Ectodermal cell (in vitro differentiated cells): ENCODE data around the gene CCDC124.

ENCODE experiments used
- H3K27ac ChIP-seq: 2 replicates; pipeline ENCODE4 v1.7.0; 2013; ENCODE audit warnings: mild to moderate bottlenecking, low read depth, low read length; ENCODE audit not compliant: insufficient read depth, poor library complexity, severe bottlenecking
- H3K27me3 ChIP-seq: 2 replicates; pipeline ENCODE4 v1.7.0; 2013; ENCODE audit warnings: mild to moderate bottlenecking, low read length; ENCODE audit not compliant: insufficient read depth, control insufficient read depth, poor library complexity, severe bottlenecking
- H3K36me3 ChIP-seq: one replicate; pipeline ENCODE4 v1.7.0; 2013; ENCODE audit warnings: low read length; ENCODE audit not compliant: control insufficient read depth, insufficient read depth
- H3K4me1 ChIP-seq: one replicate; pipeline ENCODE4 v1.7.0; 2013; ENCODE audit warnings: low read length; ENCODE audit not compliant: control insufficient read depth, insufficient read depth
- H3K4me3 ChIP-seq: 2 replicates; pipeline ENCODE4 v1.7.0; 2013; ENCODE audit warnings: low read depth, low read length, control low read depth; ENCODE audit not compliant: insufficient read depth
- H3K9me3 ChIP-seq: 2 replicates; pipeline ENCODE4 v1.7.0; 2013; ENCODE audit warnings: mild to moderate bottlenecking, low read length, moderate library complexity; ENCODE audit not compliant: control insufficient read depth
- WGBS, 2 experiments: methylation state at CpG; one replicate each; pipeline ENCODE4 v1.1.7; 2013; ENCODE audit warnings: missing lambda C conversion rate in 2 of 2; 5-methylcytosine and 5-hydroxymethylcytosine counted together

The CCDC124 gene

GRCh38 chr19:17953869-17954268, 21.1 kb downstream of the CCDC124 start:
- 76 to 88% methylated on average over 4 of the region's 4 CpGs for WGBS, 2 experiments

GRCh38 chr19:17954401-17954800, 21.6 kb downstream of the CCDC124 start:
- Histone ChIP-seq H3K27ac (no peak overlapping the region), H3K4me1 (peaks cover 32% of the 10 kb centered on the region), H3K36me3 (no peaks in the 10 kb centered on the region), H3K4me3 (no peak overlapping the region), H3K27me3 (peaks cover 52% of the 10 kb centered on the region), H3K9me3 (no peaks in the 10 kb centered on the region)
- WGBS, 2 experiments: 87 to 93% methylated on average over 7 of the region's 7 CpGs

More at GRCh38 chr19:17953869-17954268, 21.1 kb downstream of the CCDC124 start:
- Histone ChIP-seq H3K9me3 (no peaks in the 10 kb centered on the region), H3K27ac (no peak overlapping the region), H3K27me3 (peaks cover 57% of the 10 kb centered on the region), H3K4me1 (peaks cover 38% of the 10 kb centered on the region), H3K36me3 (no peaks in the 10 kb centered on the region), H3K4me3 (no peak overlapping the region)

- peaks cover 8% of the 10 kb centered on the region for H3K4me1 ChIP-seq
- no peak overlapping the region for H3K27ac ChIP-seq
- no peaks in the 10 kb centered on the region for H3K36me3 ChIP-seq
- 92 to 94% methylated on average over 3 of the region's 3 CpGs for WGBS, 2 experiments
- H3K9me3 ChIP-seq: no peaks in the 10 kb centered on the region
- peaks cover 23% of the 10 kb centered on the region for H3K27me3 ChIP-seq
- no peak overlapping the region for H3K4me3 ChIP-seq
Measured at GRCh38 chr19:17957149-17957849, 24.5 kb downstream of the CCDC124 start.

- Histone ChIP-seq H3K36me3 (no peaks in the 10 kb centered on the region), H3K4me1 (peaks cover 2% of the 10 kb centered on the region), H3K4me3 (no peak overlapping the region), H3K9me3 (no peaks in the 10 kb centered on the region), H3K27ac (no peak overlapping the region), H3K27me3 (peaks cover 17% of the 10 kb centered on the region)
Measured at GRCh38 chr19:17957885-17958284, 25.1 kb downstream of the CCDC124 start.

GRCh38 chr19:17963936-17964691, 31.3 kb downstream of the CCDC124 start:
- WGBS, 2 experiments: 87% methylated on average over 13 of the region's 13 CpGs
- H3K4me1 ChIP-seq: peaks cover 8% of the 10 kb centered on the region

GRCh38 chr19:17965370-17966128, 32.7 kb downstream of the CCDC124 start:
- WGBS, 2 experiments: 79 to 87% methylated on average over 11 of the region's 11 CpGs
- H3K4me1 ChIP-seq: peaks cover 8% of the 10 kb centered on the region
- H3K9me3 ChIP-seq: no peaks in the 10 kb centered on the region
- peaks cover 18% of the 10 kb centered on the region for H3K27me3 ChIP-seq
- no peak overlapping the region for H3K4me3 ChIP-seq
- H3K27ac ChIP-seq: no peak overlapping the region
- H3K36me3 ChIP-seq: no peaks in the 10 kb centered on the region

More at GRCh38 chr19:17963936-17964691, 31.3 kb downstream of the CCDC124 start:
- Histone ChIP-seq H3K27me3 (peaks cover 18% of the 10 kb centered on the region), H3K9me3 (no peaks in the 10 kb centered on the region), H3K36me3 (no peaks in the 10 kb centered on the region), H3K4me3 (no peak overlapping the region), H3K27ac (no peak overlapping the region)

GRCh38 chr19:17966129-17966483, 33.3 kb downstream of the CCDC124 start:
- WGBS, 2 experiments: 93% methylated on average over 2 of the region's 2 CpGs
- Histone ChIP-seq H3K27me3 (peaks cover 18% of the 10 kb centered on the region), H3K9me3 (no peaks in the 10 kb centered on the region), H3K27ac (no peak overlapping the region), H3K36me3 (no peaks in the 10 kb centered on the region), H3K4me1 (peaks cover 8% of the 10 kb centered on the region), H3K4me3 (no peak overlapping the region)

- Histone ChIP-seq H3K4me1 (peaks cover 8% of the 10 kb centered on the region), H3K9me3 (no peaks in the 10 kb centered on the region), H3K4me3 (peak within 1 kb of the TSS; percentile 64), H3K27me3 (peaks cover 18% of the 10 kb centered on the region), H3K36me3 (no peaks in the 10 kb centered on the region), H3K27ac (no peak within 1 kb of the TSS)
- WGBS, 2 experiments: 6% methylated on average over 59 of the region's 59 CpGs
Measured at GRCh38 chr19:17966550-17967256, 33.9 kb downstream of the CCDC124 start, which contains the start of gene KCNN1. Gene KCNN1, plus strand, starts transcription at chr19:17967107. Its CDS starts 6,782 bp downstream, at chr19:17973889.

- Histone ChIP-seq H3K4me1 (peaks cover 8% of the 10 kb centered on the region), H3K27ac (no peak overlapping the region), H3K36me3 (no peaks in the 10 kb centered on the region), H3K27me3 (peaks cover 18% of the 10 kb centered on the region), H3K9me3 (no peaks in the 10 kb centered on the region), H3K4me3 (peak overlapping the region; percentile 64)
- WGBS, 2 experiments: 7 to 8% methylated on average over 35 of the region's 35 CpGs
Measured at GRCh38 chr19:17967257-17968051, 34.6 kb downstream of the CCDC124 start.
